ENCODE data around the gene PCDHGA1.

PCDHGA1 gene

GRCh38 chr5:141557681-141558136 is 227.4 kb downstream of the PCDHGA1 start:
- peak; percentile 60 for DNase-seq

- DNase-seq = no peak
Observed at GRCh38 chr5:141558150-141558549, 227.8 kb downstream of the PCDHGA1 start.

GRCh38 chr5:141559461-141559860 is 229.1 kb downstream of the PCDHGA1 start:
- DNase-seq = no peak

GRCh38 chr5:141560151-141560550 is 229.8 kb downstream of the PCDHGA1 start:
- DNase-seq = no peak

- peak; percentile 61 for DNase-seq
Observed at GRCh38 chr5:141560725-141561483, 230.6 kb downstream of the PCDHGA1 start.
